AML-193 (cell line): ENCODE results near the gene RBP2.
A peak's percentile ranks its signal among the peaks of the same experiment; 100 is the strongest.
"Not testable (repeated sequence)": the region's sequence is repeated elsewhere in the genome, so short reads cannot be mapped to it uniquely, and the experiment has no call there.

Source experiments
- DNase-seq, 2 experiments: peaks; one replicate each; lab custom pipeline; 2025; lab: John Stamatoyannopoulos, UW

Gene RBP2

GRCh38 chr3:139443186-139443585 is 33.1 kb downstream of the RBP2 start:
- DNase-seq = no peak

- no peak for DNase-seq
Observed at GRCh38 chr3:139441656-139442055, 34.7 kb downstream of the RBP2 start.

- DNase-seq = no peak
Observed at GRCh38 chr3:139440639-139441556, 35.4 kb downstream of the RBP2 start.

DNA sequence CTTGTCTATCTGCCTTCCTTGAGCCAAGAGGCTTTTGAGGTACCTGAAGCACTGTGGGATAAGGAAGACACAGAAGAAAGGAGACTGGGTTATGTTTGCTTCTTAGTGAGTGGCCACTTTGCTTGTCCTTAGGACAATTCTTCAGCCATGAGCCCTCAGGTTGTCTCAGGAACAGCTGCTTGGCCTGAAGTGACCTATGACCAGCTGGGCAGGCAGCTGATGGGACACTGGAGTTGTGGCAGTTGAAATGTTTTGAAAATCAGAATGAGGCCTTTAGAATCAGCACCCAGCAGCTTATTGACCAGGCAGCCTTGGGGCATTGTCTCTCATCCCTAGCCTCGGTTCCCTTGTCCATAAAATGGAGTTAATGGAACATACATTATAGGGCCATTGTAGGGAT is 37.0 kb downstream of the RBP2 start:
- no peak for DNase-seq

DNA sequence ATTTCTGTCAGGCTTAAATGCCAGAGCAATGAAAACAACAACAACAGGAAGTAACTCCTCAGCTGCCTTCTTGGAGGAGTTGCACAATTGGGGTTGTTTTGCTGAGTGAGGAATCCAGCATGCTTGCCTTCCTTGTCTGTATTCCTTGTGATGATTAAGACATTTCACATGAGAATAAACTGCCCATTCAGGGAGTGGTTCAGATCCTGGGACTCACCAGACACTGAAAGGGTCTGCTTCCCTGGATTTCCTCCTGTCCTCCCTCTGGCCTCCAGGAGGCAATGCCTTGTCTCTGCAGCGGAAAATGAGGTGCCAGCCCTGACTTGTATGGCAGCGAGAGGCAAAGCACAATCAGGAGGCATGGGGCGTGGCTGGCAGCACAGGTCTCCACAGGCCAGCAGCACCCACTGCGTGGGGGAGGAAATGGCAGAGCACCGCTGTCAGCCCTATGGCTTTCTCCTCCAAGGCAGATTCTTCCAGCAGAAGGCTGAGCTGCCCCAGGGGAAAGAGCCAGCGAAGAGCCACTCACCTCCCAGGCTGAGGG is 41.5 kb downstream of the RBP2 start:
- no peak for DNase-seq

DNA sequence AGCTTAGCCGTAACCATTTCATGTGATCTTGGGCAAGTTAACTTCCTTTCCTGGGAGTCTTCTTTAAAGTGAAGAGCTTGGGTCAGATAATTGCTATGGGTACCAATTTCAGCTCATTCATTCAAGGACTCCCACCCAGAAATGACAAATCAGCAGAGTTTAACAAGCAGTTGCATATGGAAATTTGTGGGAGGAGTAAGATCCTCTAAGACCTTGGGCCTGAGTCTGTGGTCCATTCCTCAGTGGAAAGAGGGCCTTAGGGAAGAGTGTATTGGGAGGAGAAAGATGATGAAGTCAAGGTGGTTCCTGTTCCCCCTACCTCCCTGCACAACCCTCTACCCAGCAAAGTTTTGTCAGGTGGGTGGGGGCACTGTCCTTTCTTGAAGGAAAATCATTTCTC is 42.1 kb downstream of the RBP2 start:
- no peak for DNase-seq

DNA sequence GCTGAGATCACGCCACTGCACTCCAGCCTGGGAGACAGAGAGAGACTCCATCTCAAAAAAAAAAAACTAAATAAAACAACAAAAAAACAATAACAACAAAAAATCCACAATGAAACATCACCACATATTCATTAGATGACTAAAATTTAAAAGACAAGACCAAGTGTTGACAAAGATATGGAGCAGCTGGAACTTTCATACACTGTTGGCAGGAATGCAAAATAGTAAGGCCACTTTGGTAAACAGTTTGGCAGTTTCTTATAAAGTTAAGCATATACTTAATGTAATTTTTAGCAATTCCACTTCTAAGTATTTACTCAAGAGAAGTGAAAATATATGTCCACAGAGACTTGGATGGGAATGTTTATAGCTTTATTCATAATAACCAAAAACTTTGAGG is 43.2 kb downstream of the RBP2 start:
- no peak for DNase-seq

- no peak for DNase-seq
Observed at GRCh38 chr3:139430493-139430892, 45.8 kb downstream of the RBP2 start.

GRCh38 chr3:139427283-139428060 is 48.8 kb downstream of the RBP2 start:
- DNase-seq = peak; percentile 93 to 95

DNA sequence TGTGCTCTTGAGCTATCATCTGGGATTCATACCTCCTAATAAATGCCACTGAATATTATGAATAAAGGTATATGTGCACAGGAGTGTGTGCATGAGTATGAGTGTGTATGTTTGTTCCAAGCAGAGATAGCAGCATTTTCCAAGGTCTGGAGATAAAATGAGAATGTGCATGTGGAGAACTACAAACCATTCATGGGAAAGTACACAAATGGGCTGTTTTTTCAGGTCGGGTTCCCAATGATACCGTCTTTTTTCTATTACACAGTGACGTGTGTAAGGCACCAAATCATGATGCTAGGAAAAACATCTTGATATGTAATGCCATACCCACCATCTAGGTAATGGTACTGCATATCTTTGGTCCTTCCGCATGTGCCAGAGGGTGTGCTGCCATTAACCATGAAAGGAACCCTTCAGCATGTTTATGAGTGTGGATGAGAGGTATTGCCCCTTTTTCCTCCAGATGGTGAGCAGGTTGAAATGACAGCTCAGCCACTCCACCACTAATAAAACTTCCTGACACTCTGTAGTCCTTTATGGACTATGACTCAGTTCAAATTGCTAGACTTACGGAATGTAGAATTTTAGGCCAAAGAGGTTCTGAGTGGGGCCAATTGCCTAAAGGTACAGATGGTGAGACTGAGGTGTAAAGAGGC is 50.4 kb downstream of the RBP2 start:
- no peak for DNase-seq

- no peak for DNase-seq
Observed at GRCh38 chr3:139423232-139423631, 53.1 kb downstream of the RBP2 start.

DNA sequence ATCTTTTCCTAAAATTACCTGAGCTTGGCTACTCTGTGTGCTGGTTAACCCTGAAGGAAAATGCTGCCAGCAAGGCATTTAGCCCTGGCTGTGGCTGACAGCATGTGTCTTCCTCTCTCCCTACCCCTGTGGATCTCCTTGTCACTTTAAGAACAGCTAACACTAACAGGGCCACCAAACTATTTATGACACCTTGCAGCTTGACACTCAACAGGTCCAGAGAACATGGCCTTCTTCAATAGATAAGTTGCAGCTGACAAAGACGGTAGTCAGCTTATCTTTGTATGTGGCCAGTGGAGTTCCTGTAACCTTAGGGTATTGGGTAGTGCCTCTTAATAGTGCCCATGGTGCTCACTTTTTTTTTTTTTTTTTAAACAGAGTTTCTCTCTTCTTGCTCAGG is 54.9 kb downstream of the RBP2 start:
- DNase-seq = no peak

- no peak for DNase-seq
Observed at GRCh38 chr3:139421040-139421439, 55.3 kb downstream of the RBP2 start.

- DNase-seq = no peak
Observed at GRCh38 chr3:139418144-139418543, 58.2 kb downstream of the RBP2 start.

- DNase-seq = no peak
Observed at GRCh38 chr3:139416275-139416674, 60.0 kb downstream of the RBP2 start.

- DNase-seq = no peak
Observed at GRCh38 chr3:139414608-139415224, 61.6 kb downstream of the RBP2 start.

GRCh38 chr3:139412891-139413290 is 63.4 kb downstream of the RBP2 start:
- DNase-seq = not testable (repeated sequence)
